Epithelial cell of alveolus of lung (primary cell): ENCODE data around the gene GOLPH3L. TPM values are rescaled to one million over a fixed set of nuclear protein-coding genes. Genes with fewer than 3 reads are reported as not detected.

Experiments used
- total RNA-seq: library from RNA; depleted of rRNA; stranded (reverse); fragments of >200 nt; gene quantifications from 2 replicates; pipeline ENCODE4 v1.2.1, GENCODE V29; 2015

The GOLPH3L gene
- total RNA-seq = 16.0 and 18.1 TPM in 2 replicates

DNA sequence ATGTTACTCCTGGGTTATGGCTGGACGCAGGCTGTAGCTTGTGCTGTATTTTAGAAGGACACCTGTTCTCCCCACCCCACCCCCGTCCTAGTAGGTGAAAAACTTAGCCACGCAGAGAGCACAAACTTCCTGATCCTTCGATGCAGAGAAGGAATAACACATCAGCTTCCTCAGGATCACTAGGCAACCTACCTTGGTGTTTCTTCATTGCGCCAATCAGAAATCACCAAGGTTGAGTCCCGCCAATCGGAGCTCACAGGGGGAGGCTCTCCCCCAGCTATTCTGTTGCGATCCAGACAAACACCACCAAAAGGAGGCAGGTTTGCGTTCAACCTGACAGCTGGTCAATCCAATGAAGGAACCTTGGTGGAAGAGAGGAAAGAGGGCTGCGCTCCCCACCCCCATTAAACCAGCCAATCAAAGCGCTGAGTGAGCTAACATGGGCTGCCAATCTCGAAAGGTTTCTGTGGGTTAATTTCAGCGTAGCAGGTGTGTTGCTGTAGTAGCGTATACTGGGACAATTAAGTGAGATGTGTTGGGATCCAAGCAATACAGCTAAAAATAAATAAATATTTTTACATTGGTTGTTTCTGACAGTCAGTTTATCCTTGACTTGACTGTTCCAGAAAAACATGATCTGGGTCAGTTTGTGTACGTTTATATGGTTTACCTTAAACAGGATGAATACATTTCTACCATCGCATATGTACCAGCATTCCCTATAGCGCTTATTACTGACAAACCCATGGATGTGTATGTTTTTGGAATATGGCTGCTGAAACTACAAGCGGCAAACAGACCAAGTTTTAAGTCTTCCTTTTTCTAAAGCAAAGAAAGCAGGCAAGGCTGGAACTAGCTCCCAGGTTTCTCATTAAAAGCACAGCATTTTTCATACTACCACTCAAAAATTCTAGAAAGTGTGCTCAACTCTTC is at the start of gene GOLPH3L:
TSS of gene GOLPH3L (minus strand) at position 160 of the 933 bp plus-strand sequence. CDS start 2,316 bp downstream, outside the sequence.

DNA sequence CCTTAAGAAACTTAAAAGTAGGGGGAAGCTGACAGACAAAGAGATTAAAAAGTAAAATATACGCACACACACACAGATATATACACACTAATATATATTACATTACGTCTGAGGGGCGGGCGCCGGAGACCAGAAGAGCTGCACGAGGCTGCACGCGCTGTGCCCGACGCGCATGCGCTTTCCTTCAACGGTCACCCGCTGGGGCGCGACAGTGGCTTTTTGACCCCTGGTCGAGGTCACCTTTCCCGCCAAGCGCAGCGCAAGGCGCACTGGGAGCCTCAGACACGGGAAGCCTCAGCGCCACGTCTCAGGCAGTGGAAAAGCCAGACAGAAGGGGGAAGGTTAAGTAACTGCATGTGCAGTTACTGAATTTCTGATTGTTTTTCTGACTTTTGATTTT is 23.7 kb upstream of the GOLPH3L start, which contains the start of gene HORMAD1:
TSS of gene HORMAD1 (minus strand) at position 193 of the 400 bp plus-strand sequence. CDS start 1,390 bp downstream, outside the sequence.

DNA sequence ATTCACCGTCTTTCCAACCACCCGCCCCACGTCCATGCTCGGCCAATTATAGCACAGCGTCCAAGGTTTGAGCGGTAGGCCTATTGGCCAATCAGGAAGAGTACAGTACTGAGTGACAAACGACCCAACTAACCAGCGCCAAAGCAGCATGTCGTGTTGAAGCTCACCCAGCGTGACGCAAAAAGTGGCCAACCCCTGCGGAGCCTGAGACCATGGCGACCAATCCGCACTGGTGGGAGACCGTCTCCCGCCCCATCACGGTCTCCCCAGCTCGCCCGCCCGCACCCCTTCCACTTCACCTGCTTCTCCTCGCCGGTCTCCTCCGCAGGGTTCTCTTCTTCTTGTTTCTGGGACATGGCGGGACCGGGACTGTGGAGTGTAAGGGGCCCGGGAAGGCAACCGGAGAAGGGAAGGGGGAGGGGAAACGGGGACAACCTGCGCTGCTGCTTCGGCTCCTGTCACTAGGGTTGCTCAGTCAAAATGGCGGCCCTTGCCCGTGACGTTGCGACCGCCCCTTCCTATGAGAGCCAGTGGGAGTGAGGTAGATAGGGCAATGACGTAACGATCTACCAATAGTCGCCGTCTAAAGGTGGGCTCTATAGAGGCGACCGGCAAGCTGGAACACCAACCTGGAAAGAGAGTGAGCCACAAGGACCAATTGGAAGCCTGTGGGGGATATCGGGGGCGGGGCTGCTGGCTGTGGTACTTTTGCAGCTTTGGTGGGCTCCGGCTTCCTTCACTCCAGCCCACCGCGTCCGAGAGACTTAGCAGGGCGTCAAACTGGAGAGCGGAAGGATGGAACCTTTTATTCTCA is 67.6 kb downstream of the GOLPH3L start, which contains the start of gene ENSA:
TSS of gene ENSA (minus strand) at position 498 of the 814 bp plus-strand sequence. CDS start at position 356, 142 bp downstream.

Other genes with a start within 250 kb of the GOLPH3L start
- gene TARS2, start 209.7 kb downstream of the GOLPH3L start, total RNA-seq = 16.7 and 17.0 TPM in 2 replicates
- gene ECM1, start 189.0 kb downstream of the GOLPH3L start, total RNA-seq = 35.9 and 77.4 TPM in 2 replicates
- gene FALEC, start 181.4 kb downstream of the GOLPH3L start, total RNA-seq = not detected in 2 replicates
- 9.4 and 70.6 TPM in 2 replicates for gene ADAMTSL4, start 147.7 kb downstream of the GOLPH3L start, total RNA-seq
- 187 and 309 TPM in 2 replicates for gene MCL1, start 117.5 kb downstream of the GOLPH3L start, total RNA-seq
- 80.5 and 123 TPM in 2 replicates for gene ENSA, start 67.5 kb downstream of the GOLPH3L start, total RNA-seq
- 0.26 TPM in 1 of 2 replicates, not detected in the other for gene HORMAD1, start 23.7 kb upstream of the GOLPH3L start, total RNA-seq
- 2.2 and 25.2 TPM in 2 replicates for gene CTSS, start 68.6 kb upstream of the GOLPH3L start, total RNA-seq
- 27.4 and 136 TPM in 2 replicates for gene CTSK, start 111.1 kb upstream of the GOLPH3L start, total RNA-seq
- 23.5 and 58.0 TPM in 2 replicates for gene ARNT, start 179.4 kb upstream of the GOLPH3L start, total RNA-seq
- not detected in 2 replicates for gene CTXND2, start 190.0 kb upstream of the GOLPH3L start, total RNA-seq
- gene SETDB1, start 229.2 kb upstream of the GOLPH3L start, total RNA-seq = 20.0 and 24.9 TPM in 2 replicates